Tibial nerve (tissue), 3 donors: ENCODE measurements around the gene TRIM3.

Experiments used
- CTCF ChIP-seq, 5 experiments: fragments of 200-600 bp in 3 of 5; fragments of 450-650 bp in 2 of 5; sonication (generic) in 3 of 5; IDR thresholded peaks; one replicate each; pipeline ENCODE4 v1.5.1; 2016 to 2019; ENCODE audit warnings: antibody characterized with exemption in 5 of 5, mild to moderate bottlenecking in 3 of 5, moderate library complexity in 2 of 5
- POLR2A ChIP-seq, 2 donors: fragments of 450-650 bp; IDR thresholded peaks; one replicate each; pipeline ENCODE4 v1.6.1; 2017; ENCODE audit warnings: antibody characterized with exemption in 2 of 2, mild to moderate bottlenecking in 2 of 2, moderate library complexity in 2 of 2

- peak; percentile 80 to 86 (median 83) for TF ChIP-seq CTCF (IDR thresholded peaks at IDR 0.05)
- TF ChIP-seq POLR2A (IDR thresholded peaks at IDR 0.05): no peak
Measured at GRCh38 chr11:6443269-6444003, 30.3 kb downstream of the TRIM3 start.
